ENCODE data around the gene YBX1.

GRCh38 chr1:42720868-42721267, 38.6 kb downstream of the YBX1 start:
- TF ChIP-seq ZNF318 (CRISPR knock-in tag; IDR thresholded peaks at IDR 0.05), result no peak
- TF ChIP-seq CENPX (CRISPR knock-in tag; IDR thresholded peaks at IDR 0.05), result no peak
- TF ChIP-seq ZNF879 (CRISPR knock-in tag; IDR thresholded peaks at IDR 0.05), result no peak
- TF ChIP-seq ZNF543 (CRISPR knock-in tag; IDR thresholded peaks at IDR 0.05), result no peak

Measured in HepG2 (cell line).